ENCODE results near the gene CDC25B. TPM values are rescaled to one million over a fixed set of nuclear protein-coding genes. Genes with fewer than 3 reads are reported as not detected.

CDC25B gene
- total and polyA plus RNA-seq, 2 experiments from 2014 or later, result 18.2 to 20.1 TPM

GRCh38 chr20:3765171-3765882 is 30.8 kb upstream of the CDC25B start:
- H3K4me2 ChIP-seq (ENCODE audit: unreplicated experiment), result no peak overlapping the region
- no peak for DNase-seq
- H3K36me3 ChIP-seq (ENCODE audit: low read depth), result no peaks in the 10 kb centered on the region
- H3K27ac ChIP-seq, result no peak overlapping the region
- no peak overlapping the region for H3K9ac ChIP-seq
- H3K4me3 ChIP-seq, result no peak overlapping the region
- no peaks in the 10 kb centered on the region for H3K9me3 ChIP-seq (ENCODE audit: low read depth)
- H3F3A ChIP-seq (ENCODE audit: insufficient read depth), result peaks cover 8% of the 10 kb centered on the region; the same call in 1 of the 2 replicates
- H3K79me2 ChIP-seq (ENCODE audit: insufficient read depth), result peaks cover 17% of the 10 kb centered on the region
- H3K27me3 ChIP-seq (replicated peaks; ENCODE audit: insufficient read depth), result no peaks in the 10 kb centered on the region
- TF ChIP-seq EZH2phosphoT487 (IDR thresholded peaks at IDR 0.05; ENCODE audit: insufficient read depth, low read depth) (no peak), EZH2 (IDR thresholded peaks at IDR 0.05; ENCODE audit: insufficient read depth, poor library complexity, severe bottlenecking) (no peak)
- H2AFZ ChIP-seq, result no peak overlapping the region
- 97 to 98% methylated on average over 3 of the region's 3 CpGs for WGBS, 2 experiments (ENCODE audit: low coverage in 1 of 2, low lambda C conversion rate in 2 of 2, missing lambda C conversion rate in 2 of 2)
- in situ Hi-C loops (cut with MboI), result no loop called here
- H4K20me1 ChIP-seq (ENCODE audit: insufficient read depth), result no peaks in the 10 kb centered on the region
- H3K4me1 ChIP-seq (ENCODE audit: insufficient read depth), result peaks cover 10% of the 10 kb centered on the region; the same call in 1 of the 2 replicates
- no peaks in the 10 kb centered on the region for H3K9me2 ChIP-seq (ENCODE audit: insufficient read depth)

DNA sequence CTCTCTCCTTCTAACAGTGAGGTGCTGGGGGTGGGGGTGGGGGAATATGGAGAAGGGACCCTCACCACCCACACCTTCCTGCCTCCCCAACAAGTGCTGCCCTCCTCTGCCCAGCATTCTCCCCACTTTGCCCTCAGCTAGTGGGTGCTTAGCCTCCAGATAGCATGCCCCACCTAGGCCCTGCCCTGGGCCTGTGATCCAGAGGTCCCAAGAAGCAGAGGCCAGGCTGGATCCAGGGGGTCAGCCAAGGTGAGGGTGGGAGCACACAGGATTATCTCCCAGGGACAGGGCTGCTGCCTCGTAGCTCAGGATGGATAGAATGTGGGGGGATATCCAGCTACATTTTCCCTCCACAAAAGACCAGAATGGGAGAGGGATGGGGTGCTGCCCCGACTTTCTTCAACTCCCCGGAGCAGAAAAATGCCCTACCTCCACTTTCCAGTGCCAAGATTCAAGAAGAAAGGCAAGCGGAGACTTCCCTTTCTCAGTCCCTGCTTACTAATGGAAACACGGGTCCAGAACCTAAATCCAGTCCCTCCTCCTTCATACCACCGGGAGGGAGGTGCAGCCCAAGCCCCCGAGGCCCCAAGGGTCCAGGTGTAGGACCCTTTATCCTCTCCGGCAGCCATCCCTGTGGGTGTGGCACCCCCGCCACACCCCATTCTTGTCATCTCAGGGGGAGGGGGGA is 29.5 kb upstream of the CDC25B start:
- H2AFZ ChIP-seq, result peak overlapping the region; percentile 93
- in situ Hi-C loops (cut with MboI), result no loop called here
- no peak for TF ChIP-seq EZH2 (IDR thresholded peaks at IDR 0.05; ENCODE audit: insufficient read depth, poor library complexity, severe bottlenecking)
- no peak for TF ChIP-seq EZH2phosphoT487 (IDR thresholded peaks at IDR 0.05; ENCODE audit: insufficient read depth, low read depth)
- peak overlapping the region; percentile 78 for H3K9ac ChIP-seq
- no peaks in the 10 kb centered on the region for H3K36me3 ChIP-seq (ENCODE audit: low read depth)
- 29% methylated on average over 9 of the region's 9 CpGs for WGBS, 2 experiments (ENCODE audit: low coverage in 1 of 2, low lambda C conversion rate in 2 of 2, missing lambda C conversion rate in 2 of 2)
- peaks cover 8% of the 10 kb centered on the region; the same call in 1 of the 2 replicates for H3F3A ChIP-seq (ENCODE audit: insufficient read depth)
- H3K9me2 ChIP-seq (ENCODE audit: insufficient read depth), result no peaks in the 10 kb centered on the region
- H3K27ac ChIP-seq, result no peak overlapping the region
- peak overlapping the region; percentile 97 for H3K4me2 ChIP-seq (ENCODE audit: unreplicated experiment)
- H3K4me3 ChIP-seq, result peak overlapping the region; percentile 82
- H3K79me2 ChIP-seq (ENCODE audit: insufficient read depth), result peaks cover 17% of the 10 kb centered on the region
- H4K20me1 ChIP-seq (ENCODE audit: insufficient read depth), result no peaks in the 10 kb centered on the region
- H3K4me1 ChIP-seq (ENCODE audit: insufficient read depth), result peaks cover 10% of the 10 kb centered on the region; the same call in 1 of the 2 replicates
- no peak for DNase-seq
- H3K27me3 ChIP-seq (replicated peaks; ENCODE audit: insufficient read depth), result no peaks in the 10 kb centered on the region
- no peaks in the 10 kb centered on the region for H3K9me3 ChIP-seq (ENCODE audit: low read depth)

- WGBS, 2 experiments (ENCODE audit: low coverage in 1 of 2, low lambda C conversion rate in 2 of 2, missing lambda C conversion rate in 2 of 2), result 0 to 2% methylated on average over 10 to 19 of the region's 21 CpGs
- in situ Hi-C loops (cut with MboI), result no loop called here
These were observed 29.0 kb upstream of the CDC25B start for GRCh38 chr20:3767110-3767426.

DNA sequence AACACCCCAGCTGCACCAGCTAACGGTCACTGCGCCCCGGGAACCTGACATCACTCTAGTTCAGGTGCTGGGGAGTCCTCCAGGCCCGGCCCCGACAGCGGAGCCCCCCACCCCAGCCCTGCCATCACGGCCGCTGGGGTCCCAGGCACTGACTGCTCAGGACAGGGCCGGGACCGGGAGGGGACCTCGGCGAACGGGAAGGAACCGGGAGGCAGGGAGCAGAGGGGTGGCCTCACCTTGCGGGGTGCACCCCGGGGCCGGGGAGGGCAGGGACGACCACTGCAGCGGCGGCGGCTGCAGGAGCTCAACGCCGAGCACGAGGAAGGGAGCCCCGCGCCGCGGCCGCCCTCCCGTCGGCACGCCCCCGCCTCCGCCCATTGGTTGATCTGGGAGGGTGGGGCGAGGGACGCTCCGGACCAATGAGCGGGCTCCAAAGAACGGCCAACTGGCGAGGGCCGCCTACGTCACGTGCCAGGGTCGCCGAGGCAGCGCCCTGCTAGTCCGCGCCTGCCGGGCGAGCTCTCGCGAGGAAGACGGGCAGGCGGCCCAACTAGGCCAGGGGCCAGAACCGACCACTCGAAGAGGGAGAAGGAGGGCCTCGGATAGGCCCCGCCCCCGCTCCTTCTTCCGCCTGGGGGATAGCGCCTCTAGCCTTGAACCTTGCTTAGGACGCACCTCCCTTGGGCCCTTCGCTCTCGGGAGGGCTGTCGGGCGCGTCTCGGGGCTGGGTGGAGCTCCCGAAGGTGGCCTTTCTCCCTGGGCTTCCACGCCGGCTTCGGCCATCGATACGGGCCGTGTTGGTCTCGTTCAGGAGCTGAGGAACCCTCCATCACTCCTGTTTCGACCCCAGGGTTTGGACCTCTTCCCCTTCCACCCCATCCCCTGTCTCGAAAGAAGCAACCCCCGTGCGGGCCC is 28.4 kb upstream of the CDC25B start, which contains the start of gene ADISSP:
ADISSP (minus strand) TSS at position 327 of the 915 bp plus-strand sequence. CDS start 7,653 bp downstream, outside the sequence.
- Histone ChIP-seq H3K4me2 (ENCODE audit: unreplicated experiment) (peak within 1 kb of the TSS; percentile 97), H3K36me3 (ENCODE audit: low read depth) (no peaks in the 10 kb centered on the region), H3K9me2 (ENCODE audit: insufficient read depth) (no peaks in the 10 kb centered on the region), H3K4me3 (peak within 1 kb of the TSS; percentile 82), H4K20me1 (ENCODE audit: insufficient read depth) (no peaks in the 10 kb centered on the region), H3K27ac (peak within 1 kb of the TSS; percentile 88), H3K4me1 (ENCODE audit: insufficient read depth) (peaks cover 10% of the 10 kb centered on the region; the same call in 1 of the 2 replicates), H3K9ac (peak within 1 kb of the TSS; percentile 91), H2AFZ (peak within 1 kb of the TSS; percentile 93), H3F3A (ENCODE audit: insufficient read depth) (peaks cover 8% of the 10 kb centered on the region; the same call in 1 of the 2 replicates), H3K79me2 (ENCODE audit: insufficient read depth) (peaks cover 17% of the 10 kb centered on the region), H3K9me3 (ENCODE audit: low read depth) (no peaks in the 10 kb centered on the region), H3K27me3 (replicated peaks; ENCODE audit: insufficient read depth) (no peaks in the 10 kb centered on the region)
- 1% methylated on average over 36 to 72 of the region's 80 CpGs for WGBS, 2 experiments (ENCODE audit: low coverage in 1 of 2, low lambda C conversion rate in 2 of 2, missing lambda C conversion rate in 2 of 2)
- peak; percentile 100 for DNase-seq
- no peak for TF ChIP-seq EZH2phosphoT487 (IDR thresholded peaks at IDR 0.05; ENCODE audit: insufficient read depth, low read depth)
- no peak for TF ChIP-seq EZH2 (IDR thresholded peaks at IDR 0.05; ENCODE audit: insufficient read depth, poor library complexity, severe bottlenecking)
- in situ Hi-C loops (cut with MboI), result no loop called here

More at GRCh38 chr20:3767110-3767426, 29.0 kb upstream of the CDC25B start:
- Histone ChIP-seq H3K9ac (peak overlapping the region; percentile 78), H4K20me1 (ENCODE audit: insufficient read depth) (no peaks in the 10 kb centered on the region), H3K4me2 (ENCODE audit: unreplicated experiment) (peak overlapping the region; percentile 97), H3K4me3 (peak overlapping the region; percentile 82), H3F3A (ENCODE audit: insufficient read depth) (peaks cover 8% of the 10 kb centered on the region; the same call in 1 of the 2 replicates), H3K9me3 (ENCODE audit: low read depth) (no peaks in the 10 kb centered on the region), H3K4me1 (ENCODE audit: insufficient read depth) (peaks cover 10% of the 10 kb centered on the region; the same call in 1 of the 2 replicates), H3K9me2 (ENCODE audit: insufficient read depth) (no peaks in the 10 kb centered on the region), H3K79me2 (ENCODE audit: insufficient read depth) (peaks cover 17% of the 10 kb centered on the region), H3K27ac (no peak overlapping the region), H2AFZ (peak overlapping the region; percentile 93), H3K36me3 (ENCODE audit: low read depth) (no peaks in the 10 kb centered on the region), H3K27me3 (replicated peaks; ENCODE audit: insufficient read depth) (no peaks in the 10 kb centered on the region)
- TF ChIP-seq EZH2phosphoT487 (IDR thresholded peaks at IDR 0.05; ENCODE audit: insufficient read depth, low read depth) (no peak), EZH2 (IDR thresholded peaks at IDR 0.05; ENCODE audit: insufficient read depth, poor library complexity, severe bottlenecking) (no peak)
- DNase-seq, result peak; percentile 50
